ENCODE results near the gene PPAT.

Gene PPAT

GRCh38 chr4:56391270-56391669, 44.1 kb downstream of the PPAT start:
- in situ Hi-C loops (cut with HindIII; ENCODE audit: low sequenced_read_pairs), result no loop called here
- H3K4me3 ChIP-seq (ENCODE audit: low read depth, low read length), result no peak overlapping the region
- no peak for DNase-seq (ENCODE audit: low read depth)
- TF ChIP-seq CTCF (IDR thresholded peaks at IDR 0.05; ENCODE audit: low read depth, low read length, missing control alignments), result no peak

GRCh38 chr4:56389558-56389957, 45.9 kb downstream of the PPAT start:
- no peak for DNase-seq (ENCODE audit: low read depth)
- in situ Hi-C loops (cut with HindIII; ENCODE audit: low sequenced_read_pairs), result no loop called here
- no peak overlapping the region for H3K4me3 ChIP-seq (ENCODE audit: low read depth, low read length)
- no peak for TF ChIP-seq CTCF (IDR thresholded peaks at IDR 0.05; ENCODE audit: low read depth, low read length, missing control alignments)

GRCh38 chr4:56388306-56388705, 47.1 kb downstream of the PPAT start:
- DNase-seq (ENCODE audit: low read depth), result no peak
- TF ChIP-seq CTCF (IDR thresholded peaks at IDR 0.05; ENCODE audit: low read depth, low read length, missing control alignments), result no peak
- H3K4me3 ChIP-seq (ENCODE audit: low read depth, low read length), result peak overlapping the region; percentile 61
- in situ Hi-C loops (cut with HindIII; ENCODE audit: low sequenced_read_pairs), result no loop called here

- DNase-seq (ENCODE audit: low read depth), result peak; percentile 90
- TF ChIP-seq CTCF (IDR thresholded peaks at IDR 0.05; ENCODE audit: low read depth, low read length, missing control alignments), result no peak
- H3K4me3 ChIP-seq (ENCODE audit: low read depth, low read length), result peak within 1 kb of the TSS; percentile 61
- in situ Hi-C loops (cut with HindIII; ENCODE audit: low sequenced_read_pairs), result no loop called here
Measured at GRCh38 chr4:56387023-56388001, 48.1 kb downstream of the PPAT start, which contains the start of gene AASDH. Gene AASDH, minus strand, starts transcription at chr4:56387491. Its CDS starts 3,192 bp downstream, at chr4:56384299.

- H3K4me3 ChIP-seq (ENCODE audit: low read depth, low read length), result peak overlapping the region; percentile 61
- TF ChIP-seq CTCF (IDR thresholded peaks at IDR 0.05; ENCODE audit: low read depth, low read length, missing control alignments), result no peak
- in situ Hi-C loops (cut with HindIII; ENCODE audit: low sequenced_read_pairs), result no loop called here
- DNase-seq (ENCODE audit: low read depth), result no peak
Measured at GRCh38 chr4:56386091-56386490, 49.3 kb downstream of the PPAT start.

GRCh38 chr4:56375458-56375857, 60.0 kb downstream of the PPAT start:
- DNase-seq (ENCODE audit: low read depth), result no peak
- H3K4me3 ChIP-seq (ENCODE audit: low read depth, low read length), result no peak overlapping the region
- TF ChIP-seq CTCF (IDR thresholded peaks at IDR 0.05; ENCODE audit: low read depth, low read length, missing control alignments), result no peak
- in situ Hi-C loops (cut with HindIII; ENCODE audit: low sequenced_read_pairs), result no loop called here

All from astrocyte of the cerebellum (primary cell).